GM19467 (cell line): Measurements from ENCODE around the gene ABRAXAS1.
"Not testable (repeated sequence)": the region's sequence is repeated elsewhere in the genome, so short reads cannot be mapped to it uniquely, and the experiment has no call there.

ENCODE experiments used
- ATAC-seq: cut with Tn5 transposase; IDR thresholded peaks from one replicate; pipeline ENCODE4 v1.9.1; 2021; ENCODE audit warnings: mild to moderate bottlenecking, moderate library complexity; ENCODE audit not compliant: unreplicated experiment

Gene ABRAXAS1

DNA sequence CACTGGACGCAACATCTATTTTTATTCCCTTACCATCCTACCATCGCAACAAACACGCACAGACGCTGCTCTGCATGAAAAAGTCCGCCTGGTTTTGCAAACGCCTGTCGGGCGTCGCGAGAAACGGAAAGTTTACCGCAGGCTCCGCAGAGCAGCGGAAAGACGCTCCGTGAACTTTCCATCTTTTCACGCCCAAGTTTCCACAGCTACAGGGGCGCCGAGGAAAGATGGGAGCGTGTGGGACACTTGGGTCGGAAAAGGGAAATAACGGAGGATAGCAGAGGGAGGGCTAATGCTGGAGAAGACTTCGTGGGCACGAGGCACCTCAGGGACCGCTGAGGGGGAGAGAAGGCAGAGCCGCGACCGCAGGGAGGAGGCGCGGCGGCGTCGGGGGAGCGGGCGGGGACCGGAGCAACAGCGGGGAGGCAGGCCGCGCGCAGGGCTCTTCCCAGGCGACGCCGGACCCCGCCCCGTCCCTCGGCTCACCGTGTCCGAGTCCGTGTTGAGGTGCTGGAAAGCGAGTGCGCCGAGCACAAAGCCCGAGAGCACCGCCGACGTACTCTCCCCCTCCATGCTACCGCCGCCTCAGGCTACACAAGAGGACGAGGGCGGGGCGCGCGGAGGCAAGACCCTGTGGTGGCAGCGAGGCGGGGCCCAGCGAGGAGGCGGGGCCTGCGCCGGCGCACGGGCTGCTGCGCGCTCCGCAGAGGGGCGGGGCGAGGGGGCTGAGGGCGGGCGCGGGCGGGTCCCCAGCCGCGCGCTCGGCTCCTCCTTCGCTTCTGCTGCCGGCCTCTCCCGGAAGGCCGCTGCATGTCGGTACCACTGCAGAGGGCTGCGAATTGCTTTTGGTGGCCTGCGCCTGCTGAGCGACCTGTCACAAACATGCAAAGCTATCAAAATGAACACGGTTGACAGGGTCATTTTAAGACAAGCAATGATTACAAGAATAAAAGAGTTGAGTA, at the start of gene ABRAXAS1:
ABRAXAS1 (minus strand) TSS at position 601 of the 962 bp plus-strand sequence; CDS start at position 573, 28 bp downstream.
- peak; percentile 96 for ATAC-seq

DNA sequence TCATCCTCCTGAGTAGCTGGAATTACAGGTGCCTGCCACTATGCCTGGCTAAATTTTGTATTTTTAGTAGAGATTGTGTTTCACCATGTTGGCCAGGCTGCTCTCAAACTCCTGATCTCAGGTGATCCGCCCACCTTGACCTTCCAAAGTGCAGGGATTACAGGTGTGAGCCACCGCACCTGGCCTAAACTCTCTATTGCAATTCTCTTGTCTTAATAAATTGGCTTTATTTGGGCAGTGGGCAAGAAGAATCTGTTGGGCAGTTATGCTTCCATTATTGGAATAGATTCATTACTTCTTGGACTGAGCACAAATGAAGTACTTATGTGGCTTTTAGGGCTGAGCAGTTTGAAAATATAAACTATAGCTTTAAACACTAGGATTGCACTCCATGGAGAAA, 42.8 kb upstream of the ABRAXAS1 start:
- no peak for ATAC-seq

DNA sequence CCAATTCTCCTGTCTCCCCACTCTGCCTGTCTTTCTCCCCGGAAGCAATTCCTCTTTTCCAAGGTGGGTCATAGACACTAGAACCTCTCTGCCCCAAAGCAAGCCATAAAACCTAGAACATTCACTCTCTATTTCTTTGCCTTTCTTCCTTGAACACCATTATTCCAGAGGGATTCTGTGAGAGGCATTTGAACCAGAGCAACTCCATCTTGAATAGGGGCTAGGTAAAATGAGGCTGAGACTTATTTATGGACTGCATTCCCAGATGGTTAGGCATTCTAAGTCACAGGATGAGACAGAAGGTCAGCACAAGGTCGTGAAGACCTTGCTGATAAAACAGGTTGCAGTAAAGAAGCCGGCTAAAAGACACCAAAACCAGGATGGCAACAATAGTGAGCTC, 37.3 kb upstream of the ABRAXAS1 start:
- no peak for ATAC-seq

DNA sequence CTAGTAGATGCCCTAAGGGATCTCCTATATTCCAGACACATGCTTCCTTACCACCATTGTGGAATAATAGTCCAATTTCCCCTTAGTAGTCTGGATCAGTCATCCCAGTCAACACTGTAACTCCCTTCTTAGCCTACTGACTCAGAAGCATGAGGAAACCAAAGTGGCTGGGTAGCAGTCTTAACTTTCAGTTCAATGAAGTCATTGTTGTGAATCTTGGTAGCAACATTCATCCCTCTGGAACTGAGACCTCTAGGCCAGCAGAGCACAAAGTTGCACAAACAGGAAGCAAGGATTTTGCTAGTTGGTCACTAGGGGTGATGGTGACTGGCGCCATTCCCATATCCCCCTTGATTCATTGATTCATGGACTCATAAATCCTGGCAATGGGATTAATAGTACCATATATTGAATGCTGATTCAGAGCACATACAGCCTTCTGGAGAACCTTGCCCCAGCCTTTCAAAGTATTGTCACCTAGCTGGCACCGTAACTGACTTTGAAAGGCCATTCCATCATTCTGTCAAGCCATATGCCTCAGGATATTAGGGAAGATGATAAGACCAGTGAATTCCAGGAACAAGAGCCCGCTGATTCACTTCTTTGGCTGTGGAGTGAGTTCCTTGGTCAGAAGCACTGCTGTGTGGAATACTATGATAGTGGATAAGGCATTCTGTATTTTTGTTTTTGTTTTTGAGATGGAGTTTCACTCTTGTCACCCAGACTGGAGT, 31.3 kb upstream of the ABRAXAS1 start:
- no peak for ATAC-seq

DNA sequence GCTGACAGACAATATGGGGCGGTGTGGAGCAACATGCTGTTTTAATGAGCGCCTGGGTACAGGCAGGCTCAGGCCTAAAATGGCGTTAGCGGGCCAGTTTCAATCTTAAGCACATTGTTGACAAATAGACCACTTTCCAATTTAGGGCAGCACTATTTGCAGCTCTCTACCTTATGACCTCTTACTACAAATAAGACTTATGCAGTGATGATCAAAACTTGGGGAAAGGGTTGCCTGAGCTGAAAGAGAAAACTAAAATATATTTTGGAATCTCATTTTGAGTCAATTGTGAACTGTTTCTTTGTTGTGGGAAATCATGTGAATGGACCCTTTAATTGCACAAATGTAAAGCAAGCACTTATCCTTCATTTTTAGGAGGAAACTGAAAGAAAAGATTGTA, 25.5 kb upstream of the ABRAXAS1 start:
- ATAC-seq: no peak

DNA sequence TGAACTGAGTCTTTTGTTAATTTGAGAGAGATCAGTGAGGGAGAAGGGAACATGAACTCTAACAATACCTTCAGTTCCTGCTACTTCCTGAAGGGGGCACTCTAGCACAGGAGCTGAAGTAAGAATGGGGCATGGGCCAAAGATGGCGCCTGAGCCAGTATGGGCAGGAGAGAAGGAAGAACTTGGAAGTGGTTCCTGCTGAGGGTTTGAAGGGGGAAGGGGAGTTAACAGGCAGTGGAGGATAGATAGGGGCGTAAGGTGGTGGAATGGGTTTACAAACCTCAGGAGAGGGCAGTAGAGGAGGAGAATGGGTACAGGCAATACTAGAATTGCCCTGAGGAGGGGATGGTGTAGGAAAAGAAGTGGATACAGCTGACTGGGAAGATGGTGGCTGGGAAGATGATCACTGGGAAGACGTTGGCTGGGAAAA, 24.3 kb upstream of the ABRAXAS1 start:
- ATAC-seq: not testable (repeated sequence)

DNA sequence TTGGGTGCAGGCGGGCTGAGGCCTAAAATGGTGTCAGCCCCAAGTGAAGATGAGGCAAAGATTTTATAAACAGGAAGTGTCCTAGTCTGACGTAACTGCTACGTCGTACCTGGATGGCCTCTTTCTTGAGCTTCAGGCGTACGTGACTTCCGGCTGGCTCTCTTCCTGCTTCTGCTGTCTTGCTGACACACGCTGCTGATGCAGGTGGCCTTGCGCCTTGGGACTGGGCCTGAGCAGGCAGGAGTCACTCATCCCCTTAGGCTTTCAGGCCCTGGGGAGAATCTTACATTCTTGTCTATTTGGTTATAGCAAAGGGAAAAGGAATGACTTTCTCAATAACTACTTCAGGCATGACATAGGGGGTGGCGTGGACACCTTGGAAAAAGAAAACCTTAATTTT, 20.1 kb upstream of the ABRAXAS1 start:
- no peak for ATAC-seq

DNA sequence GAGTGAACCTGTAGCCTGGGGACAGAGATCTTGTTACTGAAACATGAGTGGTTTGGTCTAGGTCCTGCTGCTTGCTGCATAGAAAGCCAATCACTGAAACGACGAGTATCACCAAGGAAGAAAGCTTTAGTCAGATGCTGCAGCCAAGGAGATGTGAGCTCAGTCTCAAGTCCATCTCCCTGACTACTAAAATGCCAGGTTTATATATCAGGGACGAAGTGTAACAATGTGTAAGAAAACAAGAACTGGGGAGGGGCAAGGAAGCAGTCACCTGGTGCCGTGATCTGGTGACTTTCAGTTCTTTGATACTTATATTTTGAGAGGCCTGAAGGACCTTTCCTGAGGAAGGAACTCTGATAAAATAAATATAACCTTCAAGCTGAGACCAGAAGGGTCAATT, 19.6 kb upstream of the ABRAXAS1 start:
- ATAC-seq: no peak

DNA sequence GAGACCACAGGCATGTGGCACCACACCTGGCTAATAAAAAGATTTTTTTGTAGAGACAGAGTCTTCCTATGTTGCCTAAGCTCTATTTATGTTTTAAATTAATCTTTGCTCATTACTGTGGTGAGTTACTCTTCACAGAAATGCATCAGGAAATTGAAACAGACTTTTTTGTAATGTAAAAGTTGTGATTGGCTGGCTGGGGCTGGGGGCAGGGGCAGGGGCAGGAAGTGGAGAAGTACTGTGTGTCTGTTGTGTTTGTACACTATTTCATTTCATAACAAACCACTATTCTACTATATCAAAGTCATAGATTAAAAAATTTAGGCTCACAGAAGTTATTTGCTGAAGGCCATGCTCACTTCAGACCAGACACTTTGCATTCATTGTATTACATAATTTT, 19.1 kb upstream of the ABRAXAS1 start:
- no peak for ATAC-seq

DNA sequence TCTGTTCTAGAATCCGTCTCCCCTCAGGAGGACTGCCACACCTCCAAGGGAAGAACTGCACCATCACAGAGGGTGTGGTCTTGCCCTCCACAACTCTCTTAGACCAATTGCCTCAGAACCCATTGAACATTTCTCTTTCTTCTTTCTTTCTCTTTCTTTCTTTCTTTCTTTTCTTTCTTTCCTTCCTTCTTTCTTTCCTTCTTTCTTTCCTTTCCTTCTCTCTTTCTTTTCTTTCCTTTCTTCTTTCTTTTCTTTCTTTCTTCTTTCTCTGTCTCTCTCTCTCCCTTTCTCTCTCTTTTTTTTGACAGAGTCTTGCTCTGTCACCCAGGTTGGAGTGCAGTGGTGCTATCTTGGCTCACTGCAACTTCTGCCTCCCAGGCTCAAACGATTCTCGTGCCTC, 16.8 kb upstream of the ABRAXAS1 start:
- ATAC-seq: not testable (repeated sequence)

DNA sequence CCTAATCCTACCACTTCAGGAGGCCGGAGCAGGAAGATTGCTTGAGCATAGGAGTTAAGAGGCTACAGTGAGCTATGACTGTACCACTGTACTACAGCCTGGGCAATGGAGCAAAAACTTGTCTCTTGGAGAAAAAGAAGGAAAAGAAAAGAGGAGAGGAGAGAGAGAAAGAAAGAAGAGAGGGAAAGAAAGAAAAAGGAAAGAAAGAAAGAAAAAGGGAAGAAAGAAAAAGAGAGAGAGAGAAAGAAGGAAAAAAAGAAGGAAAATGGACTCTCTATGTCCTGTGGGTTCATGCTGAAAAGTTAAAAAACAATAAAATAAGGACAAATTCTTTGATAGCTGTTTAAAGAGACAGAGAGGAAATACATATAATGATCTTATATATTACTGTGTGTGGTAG, 13.3 kb upstream of the ABRAXAS1 start:
- no peak for ATAC-seq

DNA sequence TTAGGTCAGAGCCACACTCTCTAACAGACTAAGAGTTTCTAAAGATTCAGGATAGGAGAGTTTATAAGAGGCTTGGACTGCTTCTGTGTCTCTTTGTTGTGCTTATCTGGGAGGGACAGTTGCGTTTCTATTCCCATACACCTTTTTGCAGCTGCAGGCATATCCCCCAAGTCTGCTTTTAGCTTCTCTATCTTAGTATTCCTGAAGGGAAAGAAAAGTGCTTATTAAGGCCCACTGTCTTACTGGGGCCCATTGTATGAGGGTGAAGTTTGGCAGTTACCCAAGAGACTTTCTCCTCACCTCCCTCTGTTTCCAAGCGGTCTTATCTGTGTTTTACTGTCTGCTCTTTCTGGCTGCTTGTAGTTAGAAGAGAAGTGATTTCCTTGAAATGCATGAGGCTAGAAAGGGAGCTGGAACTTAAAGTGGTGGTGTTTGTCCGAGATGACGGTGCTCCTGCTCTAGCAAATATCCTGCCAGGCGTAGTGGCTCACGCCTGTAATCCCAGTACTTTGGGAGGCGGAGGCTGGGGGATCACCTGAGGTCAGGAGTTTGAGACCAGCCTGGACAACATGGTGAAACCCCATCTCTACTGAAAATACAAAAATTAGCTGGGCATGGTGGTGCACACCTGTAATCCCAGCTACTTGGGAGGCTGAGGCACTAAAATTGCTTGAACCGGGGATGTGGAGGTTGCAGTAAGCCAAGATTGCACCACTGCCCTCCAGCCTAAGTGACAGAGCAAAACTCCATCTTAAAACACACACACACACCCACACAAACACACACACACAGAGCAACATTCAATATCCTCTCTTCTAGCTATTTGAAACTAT, 11.4 kb upstream of the ABRAXAS1 start:
- ATAC-seq: not testable (repeated sequence)

DNA sequence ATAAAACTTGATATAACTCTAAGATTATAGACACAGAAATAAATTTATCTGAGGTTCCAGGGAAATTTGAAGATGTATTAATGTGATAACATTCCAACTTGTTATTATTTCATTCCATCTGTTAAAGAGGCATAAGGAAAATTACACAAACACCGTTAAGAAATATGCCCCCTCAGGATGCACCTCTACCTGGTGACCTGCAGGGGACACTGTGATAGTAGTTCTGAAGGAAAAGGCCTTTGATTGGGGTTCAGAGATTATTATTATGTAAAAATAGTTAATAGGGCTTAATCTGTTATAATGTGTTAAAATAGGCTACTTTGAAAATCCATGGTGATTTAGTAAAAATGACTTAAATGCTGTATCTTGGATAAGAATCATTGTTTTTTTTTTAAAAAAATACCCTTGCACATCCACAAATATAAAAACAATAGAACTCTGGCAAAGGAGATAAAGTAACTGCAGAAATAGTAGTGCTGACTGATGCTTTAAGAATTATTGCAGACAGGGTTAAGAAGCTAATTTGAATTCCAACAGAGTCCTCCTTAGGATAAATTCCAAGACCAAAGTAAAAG, 6.1 kb upstream of the ABRAXAS1 start:
- ATAC-seq: peak; percentile 66

DNA sequence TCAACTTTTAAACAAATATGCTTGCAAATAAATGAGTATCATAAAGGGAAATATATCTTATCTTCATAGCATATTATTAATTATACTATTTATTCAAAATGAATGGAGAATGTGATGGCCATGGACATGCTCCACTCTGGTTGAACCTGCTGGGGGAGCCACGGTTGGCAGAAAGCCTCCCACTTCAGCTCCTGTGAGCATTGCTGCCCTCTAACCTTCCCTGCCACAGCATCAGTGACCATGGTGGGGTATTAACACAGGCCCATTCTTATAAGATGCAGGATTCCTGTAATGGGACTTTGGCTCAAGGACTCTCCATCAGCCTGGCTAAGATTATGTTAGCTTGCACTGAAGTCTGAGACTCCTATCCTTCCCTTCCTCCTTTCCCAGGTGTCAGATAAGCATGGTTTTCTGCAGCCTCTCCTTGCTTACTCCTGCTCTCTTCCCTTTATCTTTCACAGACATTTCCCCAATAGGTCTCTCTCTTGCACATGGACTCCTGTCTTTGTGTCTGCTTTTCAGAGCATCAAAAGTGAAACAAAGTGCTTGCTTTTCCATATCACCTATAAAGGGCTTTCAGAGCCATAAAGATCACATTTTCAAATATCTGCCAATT, 4.9 kb upstream of the ABRAXAS1 start:
- ATAC-seq: no peak

DNA sequence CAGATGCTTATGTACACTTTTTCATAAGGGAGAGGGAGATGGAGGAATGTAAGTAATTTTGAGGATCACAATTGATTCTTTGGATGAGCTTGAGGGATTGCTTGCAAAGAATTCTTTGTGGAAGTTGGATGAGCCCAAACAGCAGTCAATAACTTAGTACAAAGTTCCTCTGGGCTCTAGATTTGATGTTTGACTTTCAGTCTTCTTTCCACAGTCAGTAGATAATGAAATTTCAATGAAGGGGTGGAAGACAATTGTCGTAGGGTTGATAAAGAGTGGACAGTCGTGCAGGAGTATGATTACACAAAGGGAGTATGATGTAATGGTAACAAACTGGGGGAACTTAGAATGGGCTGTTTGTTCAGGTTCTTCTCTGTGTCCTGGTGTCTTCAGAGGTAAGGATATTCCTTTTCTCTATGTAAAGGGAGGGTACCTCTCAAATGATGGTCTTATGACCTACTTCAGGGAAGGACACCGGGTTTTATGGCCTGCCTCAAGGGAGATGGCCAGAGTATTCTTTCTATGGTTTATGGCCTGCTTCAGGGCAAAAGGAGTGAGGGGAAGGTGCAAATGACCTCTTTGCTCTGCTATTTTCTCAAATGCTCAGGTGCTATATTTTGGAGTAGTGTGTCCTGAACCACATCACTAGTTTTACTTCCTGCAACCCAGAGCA, 1.7 kb upstream of the ABRAXAS1 start:
- no peak for ATAC-seq

DNA sequence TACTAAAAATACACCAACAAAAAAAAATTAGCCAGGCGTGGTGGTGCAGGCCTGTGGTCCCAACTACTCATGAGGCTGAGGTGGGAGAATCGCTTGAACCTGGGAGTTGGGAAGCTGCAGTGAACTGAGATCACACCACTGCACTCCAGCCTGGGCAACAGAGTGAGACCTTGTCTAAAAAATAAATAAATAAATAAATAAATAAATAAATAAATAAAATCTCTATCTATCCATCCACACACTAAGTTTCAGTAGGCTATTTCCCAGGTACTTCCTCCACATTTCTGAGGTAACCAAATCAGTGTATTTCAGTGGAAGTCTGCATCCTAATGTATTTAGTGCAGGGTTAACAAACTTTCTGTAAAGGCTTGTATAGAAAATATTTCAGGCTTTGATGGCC, 10.9 kb downstream of the ABRAXAS1 start:
- ATAC-seq: no peak

DNA sequence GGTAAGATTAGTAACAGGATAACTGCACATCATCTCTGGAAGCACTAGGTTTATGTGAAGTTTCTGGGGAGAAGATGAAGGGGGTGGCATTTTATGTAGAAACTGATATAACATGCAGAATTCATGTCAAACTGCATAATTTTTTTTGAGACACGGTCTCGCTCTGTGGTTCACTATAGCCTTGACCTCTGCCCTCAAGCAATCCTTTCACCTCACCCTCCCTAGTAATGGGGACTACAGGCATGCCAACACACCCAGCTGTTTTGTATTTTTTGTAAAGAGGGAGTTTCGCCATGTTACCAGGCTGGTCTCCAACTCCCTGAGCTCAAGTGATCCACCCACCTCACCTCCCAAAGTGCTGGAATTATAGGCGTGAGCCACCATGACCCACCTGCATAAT, 11.5 kb downstream of the ABRAXAS1 start:
- no peak for ATAC-seq

DNA sequence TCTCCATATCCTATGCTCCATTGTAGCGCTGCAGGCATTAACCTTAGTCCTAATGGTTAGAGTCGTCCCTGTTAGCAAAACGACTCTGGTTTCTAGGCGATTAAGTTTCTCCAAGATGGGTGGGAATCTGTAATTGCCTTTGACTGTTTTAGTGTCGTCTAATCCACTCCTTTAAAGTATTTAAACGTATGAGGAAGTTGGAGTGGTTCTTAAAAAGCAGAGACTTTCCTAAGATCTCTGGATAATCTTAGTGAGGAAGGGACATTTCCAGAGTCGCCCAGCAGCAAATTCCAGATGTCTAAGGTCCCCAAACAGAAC, 28.8 kb downstream of the ABRAXAS1 start:
- no peak for ATAC-seq

DNA sequence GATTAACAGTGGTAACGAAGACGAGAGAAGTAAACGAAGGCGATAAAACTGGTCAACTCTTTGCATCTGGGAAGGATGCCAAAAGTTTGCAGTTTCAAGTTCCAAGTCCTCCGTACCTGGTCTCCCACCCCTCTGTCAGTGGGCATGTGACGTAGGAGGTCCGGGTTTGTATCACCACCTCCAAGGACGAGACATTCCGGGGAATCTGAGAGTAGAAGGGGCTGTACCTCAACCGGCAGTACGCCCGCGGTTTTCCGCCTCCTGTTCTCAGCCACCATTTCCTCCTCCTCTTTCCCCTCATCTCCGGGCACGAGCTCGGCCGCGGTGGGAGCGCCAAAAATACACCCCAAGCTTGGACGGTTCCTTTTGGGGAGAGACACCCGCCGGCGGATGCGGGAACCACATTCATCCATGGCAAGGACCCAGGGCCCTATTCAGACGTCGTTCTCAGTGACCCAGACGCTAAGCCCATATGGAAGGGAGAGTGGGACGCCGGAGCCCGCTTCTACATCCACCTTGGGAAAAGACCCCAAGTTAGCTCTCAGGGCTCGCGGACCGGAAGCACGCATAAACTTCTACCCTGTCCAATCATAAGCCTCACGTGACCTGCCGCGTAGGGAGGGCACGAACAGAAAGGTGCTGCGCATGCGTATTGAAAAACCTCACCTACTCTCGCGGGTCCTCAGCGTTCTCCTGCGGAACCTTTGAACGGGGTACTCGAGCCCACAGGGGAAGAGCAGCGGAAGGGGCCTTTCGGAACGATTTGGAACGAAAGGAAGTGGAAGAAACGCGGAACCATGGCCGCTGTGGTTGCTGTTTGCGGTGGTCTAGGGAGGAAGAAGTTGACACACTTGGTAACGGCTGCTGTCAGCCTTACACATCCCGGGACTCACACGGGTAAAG, 29.4 kb downstream of the ABRAXAS1 start, which contains the start of the genes HELQ and MRPS18C:
HELQ (minus strand) TSS at position 543 of the 903 bp plus-strand sequence; CDS start at position 413, 130 bp downstream.
MRPS18C (plus strand) TSS at position 778 of the 903 bp plus-strand sequence; CDS start at position 798, 20 bp downstream.
- peak; percentile 97 for ATAC-seq
